Endothelial cell (in vitro differentiated cells): ENCODE results near the gene CHRM5. TPM values are rescaled to one million over a fixed set of nuclear protein-coding genes. Genes with fewer than 3 reads are reported as not detected.

Experiments used
- DNase-seq: peaks from one replicate; pipeline ENCODE4 v3.0.0; 2021; ENCODE audit warnings: low spot score
- H3K27ac Mint-ChIP-seq: one replicate; pipeline ENCODE4 v1.8.0; 2021; ENCODE audit warnings: mixed read lengths, inconsistent platforms; ENCODE audit not compliant: unreplicated experiment
- H3K27me3 Mint-ChIP-seq: one replicate; pipeline ENCODE4 v1.8.0; 2021; ENCODE audit warnings: mild to moderate bottlenecking, moderate library complexity, mixed read lengths, inconsistent platforms; ENCODE audit not compliant: unreplicated experiment
- H3K36me3 Mint-ChIP-seq: one replicate; pipeline ENCODE4 v1.8.0; 2021; ENCODE audit warnings: mild to moderate bottlenecking, low read depth, mixed read lengths, inconsistent platforms; ENCODE audit not compliant: unreplicated experiment
- H3K4me1 Mint-ChIP-seq: one replicate; pipeline ENCODE4 v1.8.0; 2021; ENCODE audit warnings: mild to moderate bottlenecking, mixed read lengths, inconsistent platforms; ENCODE audit not compliant: unreplicated experiment
- H3K4me3 Mint-ChIP-seq: one replicate; pipeline ENCODE4 v1.8.0; 2021; ENCODE audit warnings: mild to moderate bottlenecking, mixed read lengths, inconsistent platforms; ENCODE audit not compliant: unreplicated experiment
- H3K9me3 Mint-ChIP-seq: one replicate; pipeline ENCODE4 v1.8.0; 2021; ENCODE audit warnings: mixed read lengths, inconsistent platforms; ENCODE audit not compliant: unreplicated experiment
- CTCF ChIP-seq: fragments of 200-600 bp; sonication (generic); IDR thresholded peaks from one replicate; pipeline ENCODE4 v1.5.0; 2021; ENCODE audit warnings: antibody characterized with exemption; ENCODE audit not compliant: unreplicated experiment
- total RNA-seq: library from RNA; stranded (reverse); fragmentation: NEBNext Ultra II Directional; extraction: Animal tissue kit (Norgen Biotek cat#: 25700); gene quantifications from one replicate; pipeline ENCODE4 v1.2.1, GENCODE V29; 2021; ENCODE audit not compliant: unreplicated experiment

Gene CHRM5
- total RNA-seq, 1 donor from 2014 or later, result not detected

DNA sequence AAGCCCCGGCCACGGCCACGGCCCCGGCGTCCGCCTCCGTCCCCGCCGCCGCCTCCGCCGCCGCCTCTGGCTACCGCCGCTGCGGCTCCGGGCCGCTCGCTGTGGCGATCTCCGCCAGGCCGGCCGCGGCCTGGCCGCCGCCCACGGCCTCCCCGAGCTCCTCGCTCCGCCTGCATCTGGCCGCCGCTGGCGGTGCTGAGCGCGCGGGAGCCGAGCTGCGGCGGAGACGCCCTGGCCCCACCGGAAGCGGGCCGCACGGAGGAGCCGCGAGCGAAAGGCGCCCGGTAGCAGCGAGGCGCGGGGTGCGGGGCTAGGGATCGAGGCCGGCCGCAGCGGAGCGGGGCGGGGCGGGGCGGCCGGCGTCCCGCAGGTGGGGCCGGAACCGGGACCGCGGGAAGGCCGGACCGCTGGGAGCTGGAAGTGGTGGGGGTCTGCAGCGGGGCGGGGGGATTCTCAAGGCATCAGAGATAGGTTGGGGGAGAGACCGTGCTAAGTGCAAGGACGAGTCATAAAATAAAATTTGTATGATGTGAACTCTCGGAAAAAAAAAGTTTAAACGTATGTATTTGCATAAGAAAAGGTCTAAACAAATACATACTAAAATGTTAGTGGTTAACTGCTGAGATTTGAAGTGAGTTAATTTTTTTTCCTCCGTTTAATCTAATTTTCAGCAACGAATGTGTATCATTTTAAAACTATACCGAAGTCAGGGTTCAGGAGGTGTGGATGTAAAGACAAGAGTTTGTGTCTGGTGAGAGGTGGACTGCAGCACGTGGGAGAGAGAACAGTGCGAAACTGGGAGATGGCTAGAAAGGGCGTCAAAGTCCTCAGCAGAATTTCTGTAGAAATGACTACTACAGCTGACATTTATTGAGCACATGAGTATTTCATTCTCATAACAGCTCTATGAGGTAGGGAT lies 70.8 kb downstream of the CHRM5 start, which contains the start of gene AVEN:
AVEN (minus strand) TSS at position 334 of the 919 bp plus-strand sequence; CDS start at position 176, 158 bp downstream.
- Mint-ChIP-seq H3K36me3 (no peaks in the 10 kb centered on the region), H3K27me3 (no peaks in the 10 kb centered on the region), H3K9me3 (no peaks in the 10 kb centered on the region), H3K4me3 (peak within 1 kb of the TSS; percentile 97), H3K4me1 (peaks cover 3% of the 10 kb centered on the region), H3K27ac (peak within 1 kb of the TSS; percentile 16)
- peak; percentile 60 for DNase-seq
- no peak for TF ChIP-seq CTCF

DNA sequence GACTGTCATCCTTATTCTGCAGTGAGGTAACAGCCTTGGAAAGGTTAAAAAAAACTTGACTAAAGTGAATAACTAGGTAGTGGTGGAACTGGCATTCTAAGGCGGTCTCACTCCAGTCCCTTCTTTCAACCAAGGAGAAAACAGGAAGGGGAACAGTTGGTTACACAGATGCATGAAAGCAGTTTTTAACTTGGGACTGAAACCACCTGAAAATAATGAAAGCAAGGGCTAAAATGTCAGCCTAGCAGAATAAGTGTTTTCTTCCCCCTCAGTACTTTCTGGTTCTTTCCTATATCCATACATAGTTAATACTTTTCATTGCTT lies 71.5 kb downstream of the CHRM5 start:
- Mint-ChIP-seq H3K9me3 (no peaks in the 10 kb centered on the region), H3K36me3 (no peaks in the 10 kb centered on the region), H3K4me3 (peak overlapping the region; percentile 92), H3K27me3 (no peaks in the 10 kb centered on the region), H3K4me1 (peaks cover 3% of the 10 kb centered on the region), H3K27ac (no peak overlapping the region)
- DNase-seq, result no peak
- no peak for TF ChIP-seq CTCF

- no peak for DNase-seq
- Mint-ChIP-seq H3K9me3 (no peaks in the 10 kb centered on the region), H3K4me1 (peaks cover 3% of the 10 kb centered on the region), H3K36me3 (no peaks in the 10 kb centered on the region), H3K27me3 (no peaks in the 10 kb centered on the region), H3K27ac (no peak overlapping the region), H3K4me3 (no peak overlapping the region)
- TF ChIP-seq CTCF, result no peak
Observed at GRCh38 chr15:34043391-34043790, 75.1 kb downstream of the CHRM5 start.

GRCh38 chr15:34043813-34044212 lies 75.5 kb downstream of the CHRM5 start:
- no peak overlapping the region for H3K4me3 Mint-ChIP-seq
- DNase-seq, result no peak
- H3K9me3 Mint-ChIP-seq, result no peaks in the 10 kb centered on the region
- H3K27ac Mint-ChIP-seq, result no peak overlapping the region
- TF ChIP-seq CTCF, result no peak
- H3K4me1 Mint-ChIP-seq, result peaks cover 3% of the 10 kb centered on the region
- no peaks in the 10 kb centered on the region for H3K27me3 Mint-ChIP-seq
- H3K36me3 Mint-ChIP-seq, result no peaks in the 10 kb centered on the region

DNA sequence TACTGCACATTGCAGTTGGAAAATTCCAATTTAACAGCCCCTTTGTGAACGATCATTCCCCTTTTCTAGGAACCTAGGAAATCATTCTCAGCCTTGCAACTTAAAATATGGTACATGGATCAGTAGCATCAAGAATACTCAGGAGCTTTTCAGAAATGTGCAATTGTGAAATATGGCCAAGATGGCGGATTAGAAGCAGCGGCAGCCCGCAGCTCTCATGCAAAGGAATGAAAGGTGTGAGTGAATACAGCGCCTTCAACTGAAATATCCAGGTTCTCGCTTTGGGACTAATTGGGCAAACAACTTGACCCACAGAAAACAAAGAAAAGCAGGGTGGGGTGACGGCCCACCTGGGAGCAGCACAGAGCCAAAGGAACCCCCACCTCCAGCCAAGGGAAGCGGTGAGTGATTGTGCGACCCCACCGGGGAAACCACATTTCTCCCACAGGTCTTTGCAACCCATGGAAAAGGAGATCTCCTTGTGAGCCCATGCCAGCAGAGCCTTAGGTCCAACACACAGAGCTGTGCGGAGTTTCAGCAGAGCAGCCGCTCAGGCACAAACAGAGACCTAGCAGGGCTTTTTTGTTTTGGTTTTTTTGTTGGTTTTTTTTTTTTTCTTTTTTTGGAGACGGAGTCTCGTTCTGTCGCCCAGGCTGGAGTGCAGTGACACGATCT lies 78.3 kb downstream of the CHRM5 start:
- no peaks in the 10 kb centered on the region for H3K4me1 Mint-ChIP-seq

More for the DNA sequence above, 78.3 kb downstream of the CHRM5 start:
- Mint-ChIP-seq H3K4me3 (no peak overlapping the region), H3K27me3 (no peaks in the 10 kb centered on the region), H3K36me3 (peaks cover 4% of the 10 kb centered on the region), H3K9me3 (peaks cover 6% of the 10 kb centered on the region), H3K27ac (no peak overlapping the region)
- TF ChIP-seq CTCF, result no peak
- no peak for DNase-seq
